ENCODE measurements around the gene LYST. TPM values are rescaled to one million over a fixed set of nuclear protein-coding genes. Genes with fewer than 3 reads are reported as not detected.

Gene LYST
- total RNA-seq, 2 experiments from 2014 or later = 34.4 to 36.0 TPM

DNA sequence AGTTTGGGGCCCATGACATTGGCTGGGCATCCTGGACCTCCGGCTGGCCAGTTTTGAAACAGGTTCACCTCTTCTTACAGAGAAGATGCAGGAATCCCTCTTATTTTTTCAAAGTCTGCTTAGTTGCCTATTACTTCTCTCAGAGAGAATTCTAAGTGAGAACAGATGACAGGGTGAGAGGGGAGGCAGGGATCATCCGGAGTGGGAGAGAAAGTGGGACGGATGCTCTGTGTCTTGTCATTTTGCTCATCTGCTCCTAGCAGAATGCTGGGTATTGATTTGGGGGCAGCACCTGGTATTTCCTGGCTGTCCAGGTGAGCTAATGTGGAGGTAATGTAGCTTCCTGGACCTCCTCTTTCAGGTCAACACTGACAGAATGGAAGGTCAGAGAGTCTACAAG, 249.6 kb downstream of the LYST start:
- ChIA-PET CTCF (no interaction called here), POLR2A (no interaction called here)
- Mint-ChIP-seq H3K9me3 (no peaks in the 10 kb centered on the region), H3K4me3 (no peak overlapping the region), H3K27ac (no peak overlapping the region), H3K4me1 (no peaks in the 10 kb centered on the region), H3K36me3 (ENCODE audit: low read depth) (no peaks in the 10 kb centered on the region), H3K27me3 (peaks cover 3% of the 10 kb centered on the region)
- no peak for DNase-seq

DNA sequence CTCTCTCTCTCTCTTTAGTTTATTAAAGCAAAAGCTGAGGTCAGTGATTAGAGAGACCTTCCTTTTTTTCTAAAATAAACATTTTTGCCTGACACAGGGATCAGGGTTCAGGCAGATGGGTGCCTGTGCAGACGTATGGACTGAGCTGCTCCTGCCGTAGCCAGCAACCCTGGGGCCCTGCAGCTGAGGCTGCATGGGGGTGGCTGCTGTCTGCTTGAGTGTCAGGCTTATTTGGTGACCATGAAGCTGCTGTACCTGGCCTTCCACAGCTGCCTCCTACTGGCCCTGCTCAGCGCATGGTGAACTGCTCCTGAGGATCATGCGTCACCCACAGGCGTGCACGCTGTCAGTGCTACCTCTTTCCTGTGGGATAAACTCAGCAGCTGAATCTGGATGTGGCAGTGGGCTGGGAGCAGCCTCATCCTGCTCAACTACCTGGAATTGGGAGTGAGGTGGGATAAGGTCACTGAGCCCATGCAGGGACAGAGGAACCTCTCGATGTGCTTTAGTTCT, 252.2 kb downstream of the LYST start:
- Mint-ChIP-seq H3K27me3 (peaks cover 5% of the 10 kb centered on the region), H3K36me3 (ENCODE audit: low read depth) (no peaks in the 10 kb centered on the region), H3K4me1 (no peaks in the 10 kb centered on the region), H3K9me3 (no peaks in the 10 kb centered on the region), H3K27ac (no peak overlapping the region), H3K4me3 (no peak overlapping the region)
- DNase-seq = no peak
- CTCF ChIA-PET = interaction anchor here (1.4 kb wide), 1 partner anchor 14 kb away, joined by 7 read pairs; no protein-coding TSS in a partner anchor
- POLR2A ChIA-PET = no interaction called here

DNA sequence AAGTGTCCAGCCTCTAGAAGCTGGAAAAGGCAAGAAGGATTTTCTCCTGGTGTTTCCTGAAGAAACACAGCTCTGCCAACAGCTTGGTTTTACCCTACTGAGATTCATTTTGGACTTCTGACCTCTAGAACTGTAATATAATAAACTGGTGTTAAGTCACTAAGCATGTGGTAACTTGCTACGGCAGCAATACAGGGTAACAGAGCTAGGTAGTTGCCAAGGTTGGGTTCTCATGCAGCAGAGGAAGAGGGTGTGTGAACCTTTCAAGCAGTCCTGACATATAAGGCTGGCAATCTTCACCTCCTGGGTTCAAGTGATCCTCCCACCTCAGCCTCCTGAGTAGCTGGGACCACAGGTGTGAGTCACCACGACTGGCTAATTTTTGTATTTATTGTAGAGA, 253.1 kb downstream of the LYST start:
- Mint-ChIP-seq H3K4me1 (no peaks in the 10 kb centered on the region), H3K27ac (no peak overlapping the region)
- POLR2A ChIA-PET = no interaction called here

DNA sequence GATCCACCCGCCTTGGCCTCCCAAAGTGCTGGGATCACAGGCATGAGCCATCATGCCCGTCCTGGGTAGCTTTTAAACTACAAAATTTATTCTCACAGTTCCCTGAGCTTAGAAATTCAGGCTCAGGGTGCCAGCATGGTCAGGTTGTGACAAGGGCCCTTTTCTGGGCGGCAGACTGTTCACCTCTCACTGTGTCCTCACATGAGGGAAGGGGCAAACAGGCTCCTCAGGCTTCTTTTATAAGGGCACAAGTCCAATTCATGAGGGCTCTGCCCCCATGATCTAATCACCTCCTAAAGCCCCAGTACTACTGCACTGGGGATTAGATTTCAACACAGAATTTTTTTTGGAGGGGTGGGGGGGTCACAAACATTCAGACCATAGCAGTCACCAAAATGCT, 253.9 kb downstream of the LYST start:
- POLR2A ChIA-PET = no interaction called here
- CTCF ChIA-PET = interaction anchor here (1.4 kb wide), 1 partner anchor 13 kb away, joined by 7 read pairs; no protein-coding TSS in a partner anchor
- H3K4me3 Mint-ChIP-seq = no peak overlapping the region
- DNase-seq = no peak
- no peaks in the 10 kb centered on the region for H3K36me3 Mint-ChIP-seq (ENCODE audit: low read depth)
- H3K9me3 Mint-ChIP-seq = no peaks in the 10 kb centered on the region
- peaks cover 4% of the 10 kb centered on the region for H3K27me3 Mint-ChIP-seq
- H3K4me1 Mint-ChIP-seq = no peaks in the 10 kb centered on the region
- H3K27ac Mint-ChIP-seq = no peak overlapping the region

More for the DNA sequence above, 253.1 kb downstream of the LYST start:
- Mint-ChIP-seq H3K27me3 (peaks cover 5% of the 10 kb centered on the region), H3K9me3 (no peaks in the 10 kb centered on the region), H3K4me3 (no peak overlapping the region), H3K36me3 (ENCODE audit: low read depth) (no peaks in the 10 kb centered on the region)
- DNase-seq = no peak
- CTCF ChIA-PET = interaction anchor here (1.4 kb wide), 1 partner anchor 14 kb away, joined by 7 read pairs; no protein-coding TSS in a partner anchor

Other genes starting within 250 kb of the LYST start
- under 1 TPM; 0.18 TPM for gene GNG4, start 217.1 kb downstream of the LYST start, total RNA-seq
- under 1 TPM; 0.45 TPM for gene NID1, start 198.2 kb upstream of the LYST start, total RNA-seq

Measured in activated CD4-positive, alpha-beta memory T cell treated with anti-CD3 and anti-CD28 coated beads, Interleukin-2, amount 10 ng/mL, durations not matched to agents 7 days and 5 days (primary cell).